GM23338 (cell line): ENCODE results near the gene AAR2. TPM values are rescaled to one million over a fixed set of nuclear protein-coding genes. Genes with fewer than 3 reads are reported as not detected.
A peak's percentile ranks its signal among the peaks of the same experiment; 100 is the strongest.

Source experiments
- ATAC-seq: fragments of 200-7000 bp; cut with Tn5 transposase; 3 replicates; pipeline ENCODE4 v1.9.1; 2020
- DNase-seq: peaks from one replicate; pipeline ENCODE4 v3.0.0-alpha.2; 2015; ENCODE audit warnings: low spot score
- H2AFZ ChIP-seq: fragments of 200-600 bp; sonication (generic); 2 replicates; pipeline ENCODE4 v1.8.0; 2016; ENCODE audit warnings: antibody characterized with exemption, mild to moderate bottlenecking, moderate library complexity
- H3F3A ChIP-seq: fragments of 200-600 bp; sonication (generic); replicated peaks from 2 replicates; pipeline ENCODE4 v1.8.0; 2017; ENCODE audit warnings: antibody characterized with exemption, mixed run types, low read depth
- H3K27ac ChIP-seq: fragments of 200-600 bp; sonication (generic); 2 replicates; pipeline ENCODE4 v1.6.1; 2016; ENCODE audit warnings: low read depth
- H3K27me3 ChIP-seq: fragments of 200-600 bp; sonication (generic); 2 replicates; pipeline ENCODE4 v1.8.0; 2016; ENCODE audit warnings: mild to moderate bottlenecking, mixed run types, moderate library complexity; ENCODE audit not compliant: insufficient read depth
- H3K36me3 ChIP-seq: fragments of 200-600 bp; sonication (generic); 2 replicates; pipeline ENCODE4 v1.8.0; 2016; ENCODE audit warnings: mild to moderate bottlenecking; ENCODE audit not compliant: insufficient read depth
- H3K4me1 ChIP-seq: fragments of 200-600 bp; sonication (generic); 2 replicates; pipeline ENCODE4 v1.8.0; 2016; ENCODE audit warnings: mild to moderate bottlenecking, moderate library complexity; ENCODE audit not compliant: insufficient read depth
- H3K4me2 ChIP-seq: fragments of 200-600 bp; sonication (generic); 2 replicates; pipeline ENCODE4 v1.7.1; 2017; ENCODE audit warnings: mixed run types
- H3K4me3 ChIP-seq: fragments of 200-600 bp; sonication (generic); 2 replicates; pipeline ENCODE4 v1.6.1; 2016; ENCODE audit warnings: mixed run types
- H3K79me2 ChIP-seq: fragments of 200-600 bp; sonication (generic); replicated peaks from 2 replicates; pipeline ENCODE4 v1.8.0; 2017; ENCODE audit warnings: mild to moderate bottlenecking; ENCODE audit not compliant: insufficient read depth
- H3K9me2 ChIP-seq: fragments of 200-600 bp; sonication (generic); 2 replicates; pipeline ENCODE4 v1.8.0; 2017; ENCODE audit not compliant: insufficient read depth
- H4K20me1 ChIP-seq: fragments of 200-600 bp; sonication (generic); replicated peaks from 2 replicates; pipeline ENCODE4 v1.8.0; 2017; ENCODE audit warnings: mild to moderate bottlenecking; ENCODE audit not compliant: insufficient read depth
- H3K27ac Mint-ChIP-seq: 2 replicates; pipeline ENCODE4 v1.8.0; 2020; ENCODE audit warnings: inconsistent platforms, mild to moderate bottlenecking, moderate library complexity, mixed read lengths
- H3K27me3 Mint-ChIP-seq: 3 replicates; pipeline ENCODE4 v1.8.0; 2022; ENCODE audit warnings: low read depth, mild to moderate bottlenecking, moderate library complexity, mixed read lengths, inconsistent platforms; ENCODE audit not compliant: insufficient read depth, poor library complexity
- H3K36me3 Mint-ChIP-seq: 3 replicates; pipeline ENCODE4 v1.8.0; 2021; ENCODE audit warnings: low read depth, mild to moderate bottlenecking, inconsistent platforms, moderate library complexity, mixed read lengths
- H3K4me1 Mint-ChIP-seq: 3 replicates; pipeline ENCODE4 v1.8.0; 2020; ENCODE audit warnings: mild to moderate bottlenecking, inconsistent platforms, mixed read lengths
- H3K4me3 Mint-ChIP-seq: 3 replicates; pipeline ENCODE4 v1.8.0; 2021; ENCODE audit warnings: moderate library complexity, mild to moderate bottlenecking, inconsistent platforms, mixed read lengths
- H3K9me3 Mint-ChIP-seq: 3 replicates; pipeline ENCODE4 v1.8.0; 2020; ENCODE audit warnings: moderate library complexity, mild to moderate bottlenecking, inconsistent platforms, mixed read lengths
- ZNF114 ChIP-seq: fragments of 250-450 bp; sonication (Bioruptor Pico); IDR thresholded peaks from 2 replicates; pipeline ENCODE4 v1.5.0; 2020; ENCODE audit warnings: mild to moderate bottlenecking, moderate library complexity
- polyA plus RNA-seq: library from polyadenylated mRNA; unstranded; fragments of >200 nt; fragmentation: Nextera tagmentation; extraction: Ambion mirVana; gene quantifications from 2 replicates; pipeline ENCODE4 v1.2.1, GENCODE V29; 2016
- total RNA-seq: library from RNA; depleted of rRNA; stranded (reverse); fragments of >200 nt; shearing (Covaris generic); gene quantifications from 2 replicates; pipeline ENCODE4 v1.2.3, GENCODE V29; 2014
- TF ChIP-seq, protein P1 (sequence below): IDR thresholded peaks from 2 replicates; pipeline ENCODE4 v1.6.1; 2016; ENCODE audit warnings: antibody characterized with exemption
- TF ChIP-seq, protein P2 (sequence below): IDR thresholded peaks from one replicate; pipeline ENCODE4 v1.6.1; 2018; ENCODE audit warnings: antibody characterized with exemption; ENCODE audit not compliant: unreplicated experiment
- TF ChIP-seq, protein P3 (sequence below), 2 experiments: fragments of 200-600 bp in 1 of 2; sonication (generic) in 1 of 2; conservative IDR thresholded peaks; 2 replicates each; pipeline versions ENCODE4 v1.5.1 to v1.6.1; 2016 to 2017; ENCODE audit warnings: antibody characterized with exemption in 2 of 2, low read depth in 2 of 2, mild to moderate bottlenecking in 2 of 2, moderate library complexity in 1 of 2

Gene AAR2
- total and polyA plus RNA-seq, 2 experiments from 2014 or later = 15.8 to 32.6 TPM

DNA sequence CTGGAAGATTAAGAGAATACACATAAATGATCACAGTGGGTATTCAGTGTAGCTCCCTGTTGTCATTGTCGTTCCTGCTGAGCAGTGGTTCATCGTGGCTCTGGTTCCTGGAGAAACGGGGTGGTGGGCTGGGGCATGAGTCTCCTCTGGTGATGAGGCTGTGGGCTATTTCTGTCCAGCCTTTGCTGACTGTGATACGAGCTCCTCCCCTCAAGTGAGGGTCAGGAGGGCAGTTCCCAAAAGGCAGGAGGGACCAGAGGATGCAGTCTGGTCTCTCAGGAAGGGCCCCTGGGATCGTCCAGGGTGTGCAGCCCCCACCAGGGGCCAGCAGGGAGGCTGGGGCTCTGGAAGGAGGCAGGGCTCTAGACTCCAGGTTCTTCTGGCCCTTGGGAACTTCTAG lies 38.7 kb downstream of the AAR2 start (continued):
- TF ChIP-seq, protein P1, sequence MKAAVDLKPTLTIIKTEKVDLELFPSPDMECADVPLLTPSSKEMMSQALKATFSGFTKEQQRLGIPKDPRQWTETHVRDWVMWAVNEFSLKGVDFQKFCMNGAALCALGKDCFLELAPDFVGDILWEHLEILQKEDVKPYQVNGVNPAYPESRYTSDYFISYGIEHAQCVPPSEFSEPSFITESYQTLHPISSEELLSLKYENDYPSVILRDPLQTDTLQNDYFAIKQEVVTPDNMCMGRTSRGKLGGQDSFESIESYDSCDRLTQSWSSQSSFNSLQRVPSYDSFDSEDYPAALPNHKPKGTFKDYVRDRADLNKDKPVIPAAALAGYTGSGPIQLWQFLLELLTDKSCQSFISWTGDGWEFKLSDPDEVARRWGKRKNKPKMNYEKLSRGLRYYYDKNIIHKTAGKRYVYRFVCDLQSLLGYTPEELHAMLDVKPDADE = no peak
- TF ChIP-seq, protein P2, sequence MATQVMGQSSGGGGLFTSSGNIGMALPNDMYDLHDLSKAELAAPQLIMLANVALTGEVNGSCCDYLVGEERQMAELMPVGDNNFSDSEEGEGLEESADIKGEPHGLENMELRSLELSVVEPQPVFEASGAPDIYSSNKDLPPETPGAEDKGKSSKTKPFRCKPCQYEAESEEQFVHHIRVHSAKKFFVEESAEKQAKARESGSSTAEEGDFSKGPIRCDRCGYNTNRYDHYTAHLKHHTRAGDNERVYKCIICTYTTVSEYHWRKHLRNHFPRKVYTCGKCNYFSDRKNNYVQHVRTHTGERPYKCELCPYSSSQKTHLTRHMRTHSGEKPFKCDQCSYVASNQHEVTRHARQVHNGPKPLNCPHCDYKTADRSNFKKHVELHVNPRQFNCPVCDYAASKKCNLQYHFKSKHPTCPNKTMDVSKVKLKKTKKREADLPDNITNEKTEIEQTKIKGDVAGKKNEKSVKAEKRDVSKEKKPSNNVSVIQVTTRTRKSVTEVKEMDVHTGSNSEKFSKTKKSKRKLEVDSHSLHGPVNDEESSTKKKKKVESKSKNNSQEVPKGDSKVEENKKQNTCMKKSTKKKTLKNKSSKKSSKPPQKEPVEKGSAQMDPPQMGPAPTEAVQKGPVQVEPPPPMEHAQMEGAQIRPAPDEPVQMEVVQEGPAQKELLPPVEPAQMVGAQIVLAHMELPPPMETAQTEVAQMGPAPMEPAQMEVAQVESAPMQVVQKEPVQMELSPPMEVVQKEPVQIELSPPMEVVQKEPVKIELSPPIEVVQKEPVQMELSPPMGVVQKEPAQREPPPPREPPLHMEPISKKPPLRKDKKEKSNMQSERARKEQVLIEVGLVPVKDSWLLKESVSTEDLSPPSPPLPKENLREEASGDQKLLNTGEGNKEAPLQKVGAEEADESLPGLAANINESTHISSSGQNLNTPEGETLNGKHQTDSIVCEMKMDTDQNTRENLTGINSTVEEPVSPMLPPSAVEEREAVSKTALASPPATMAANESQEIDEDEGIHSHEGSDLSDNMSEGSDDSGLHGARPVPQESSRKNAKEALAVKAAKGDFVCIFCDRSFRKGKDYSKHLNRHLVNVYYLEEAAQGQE = no peak
- TF ChIP-seq, protein P3, sequence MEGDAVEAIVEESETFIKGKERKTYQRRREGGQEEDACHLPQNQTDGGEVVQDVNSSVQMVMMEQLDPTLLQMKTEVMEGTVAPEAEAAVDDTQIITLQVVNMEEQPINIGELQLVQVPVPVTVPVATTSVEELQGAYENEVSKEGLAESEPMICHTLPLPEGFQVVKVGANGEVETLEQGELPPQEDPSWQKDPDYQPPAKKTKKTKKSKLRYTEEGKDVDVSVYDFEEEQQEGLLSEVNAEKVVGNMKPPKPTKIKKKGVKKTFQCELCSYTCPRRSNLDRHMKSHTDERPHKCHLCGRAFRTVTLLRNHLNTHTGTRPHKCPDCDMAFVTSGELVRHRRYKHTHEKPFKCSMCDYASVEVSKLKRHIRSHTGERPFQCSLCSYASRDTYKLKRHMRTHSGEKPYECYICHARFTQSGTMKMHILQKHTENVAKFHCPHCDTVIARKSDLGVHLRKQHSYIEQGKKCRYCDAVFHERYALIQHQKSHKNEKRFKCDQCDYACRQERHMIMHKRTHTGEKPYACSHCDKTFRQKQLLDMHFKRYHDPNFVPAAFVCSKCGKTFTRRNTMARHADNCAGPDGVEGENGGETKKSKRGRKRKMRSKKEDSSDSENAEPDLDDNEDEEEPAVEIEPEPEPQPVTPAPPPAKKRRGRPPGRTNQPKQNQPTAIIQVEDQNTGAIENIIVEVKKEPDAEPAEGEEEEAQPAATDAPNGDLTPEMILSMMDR (conservative IDR thresholded peaks at IDR 0.05; ENCODE audit: low read depth in 2 of 2) = no peak

DNA sequence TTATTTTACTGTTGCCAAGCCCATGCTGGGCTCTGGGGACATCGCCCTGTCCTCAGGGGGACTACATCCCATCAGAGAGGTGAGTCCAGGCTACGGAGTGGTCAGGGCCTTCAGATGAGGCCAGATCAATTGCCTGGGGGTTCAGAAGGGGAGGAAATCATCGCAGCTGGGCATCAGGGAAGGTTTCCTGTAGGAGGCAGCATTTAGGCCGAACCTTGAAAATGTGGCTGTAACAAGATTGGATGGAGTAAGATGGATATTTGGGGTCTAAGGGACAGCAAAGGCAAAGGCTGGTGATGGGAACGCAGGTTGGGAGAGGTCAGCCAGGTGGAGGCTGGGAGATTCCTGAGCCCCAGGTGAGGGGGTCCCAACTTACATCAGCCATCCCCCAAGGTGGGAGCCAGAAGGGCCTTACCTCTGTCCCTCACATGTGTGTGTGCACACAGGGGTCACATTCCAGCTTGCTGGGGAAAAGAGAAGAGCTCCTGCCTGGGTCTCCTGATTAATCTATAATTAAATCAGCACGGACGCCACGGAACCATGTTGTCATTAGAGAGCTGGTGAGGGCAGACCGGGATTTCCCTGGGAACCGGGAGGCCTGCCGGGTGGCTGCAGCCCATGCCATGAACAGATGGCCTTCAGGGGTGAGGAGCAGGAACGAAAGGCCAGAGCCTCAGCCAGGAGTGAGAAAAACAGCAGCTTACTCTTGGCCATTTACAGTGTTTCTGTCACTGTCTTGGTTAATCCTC lies 39.3 kb downstream of the AAR2 start:
- no peaks in the 10 kb centered on the region for H3K27me3 ChIP-seq
- DNase-seq = no peak
- TF ChIP-seq ZNF114 (CRISPR knock-in tag) = no peak
- TF ChIP-seq, protein P3 (conservative IDR thresholded peaks at IDR 0.05; ENCODE audit: low read depth in 2 of 2) = peak in 1 of 2 experiments; percentile 37; a peak in 2 of 4 replicates
- H4K20me1 ChIP-seq = no peaks in the 10 kb centered on the region
- H3K4me1 ChIP-seq = no peaks in the 10 kb centered on the region; the same call in 1 of the 2 replicates
- Mint-ChIP-seq H3K36me3 (no peaks in the 10 kb centered on the region), H3K27ac (no peak overlapping the region), H3K4me1 (peaks cover 35% of the 10 kb centered on the region), H3K27me3 (peaks cover 8% of the 10 kb centered on the region), H3K4me3 (no peak overlapping the region), H3K9me3 (no peaks in the 10 kb centered on the region)
- H3K4me2 ChIP-seq = no peak overlapping the region
- H3K79me2 ChIP-seq = no peaks in the 10 kb centered on the region
- no peak overlapping the region for H2AFZ ChIP-seq
- no peak overlapping the region for H3K27ac ChIP-seq
- no peaks in the 10 kb centered on the region for H3F3A ChIP-seq
- H3K9me2 ChIP-seq = no peaks in the 10 kb centered on the region
- no peak overlapping the region for H3K4me3 ChIP-seq
- no peaks in the 10 kb centered on the region for H3K36me3 ChIP-seq
- ATAC-seq = no peak
